8988T (cell line): ENCODE results near the gene CDH7.

Source experiments
- DNase-seq: peaks from one replicate; pipeline ENCODE4 v3.0.0; 2011

Gene CDH7

DNA sequence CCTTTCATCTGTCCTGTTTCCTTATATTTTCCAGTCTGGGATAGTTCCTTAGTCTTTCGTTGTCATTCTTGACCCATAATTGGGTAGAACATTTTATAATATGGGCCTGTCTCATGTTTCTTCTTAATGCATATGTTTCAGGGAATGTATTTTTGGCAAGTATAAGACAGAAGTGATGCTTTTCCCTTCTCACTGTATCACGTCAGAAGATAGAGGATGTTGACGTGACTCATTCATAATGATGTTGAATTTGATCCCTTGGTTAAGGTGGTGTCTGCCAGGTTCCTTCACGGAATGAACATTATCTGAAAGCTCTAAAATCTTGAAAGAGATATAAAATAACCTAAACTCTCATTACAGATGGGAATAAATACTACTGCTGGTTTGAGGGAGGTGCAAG is 18.8 kb downstream of the CDH7 start:
- DNase-seq: no peak

DNA sequence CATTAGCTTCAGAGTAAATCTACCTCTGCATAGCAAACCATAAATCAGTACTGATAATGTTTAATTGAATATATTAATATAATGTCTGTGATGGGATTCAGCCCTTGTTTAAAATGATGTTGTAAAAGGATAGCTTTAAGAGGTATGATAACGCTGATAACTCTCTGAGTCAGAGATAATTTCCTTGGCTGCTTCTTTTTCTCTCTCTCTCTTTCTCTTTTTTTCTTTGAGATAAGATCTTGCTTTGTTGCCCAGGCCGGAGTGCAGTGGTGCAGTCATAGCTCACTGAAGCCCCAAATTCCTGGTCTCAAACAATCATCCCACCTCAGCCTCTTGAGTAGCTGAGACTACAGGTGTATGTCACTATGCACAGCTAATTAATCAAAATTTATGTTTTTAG is 35.7 kb downstream of the CDH7 start:
- DNase-seq: no peak

DNA sequence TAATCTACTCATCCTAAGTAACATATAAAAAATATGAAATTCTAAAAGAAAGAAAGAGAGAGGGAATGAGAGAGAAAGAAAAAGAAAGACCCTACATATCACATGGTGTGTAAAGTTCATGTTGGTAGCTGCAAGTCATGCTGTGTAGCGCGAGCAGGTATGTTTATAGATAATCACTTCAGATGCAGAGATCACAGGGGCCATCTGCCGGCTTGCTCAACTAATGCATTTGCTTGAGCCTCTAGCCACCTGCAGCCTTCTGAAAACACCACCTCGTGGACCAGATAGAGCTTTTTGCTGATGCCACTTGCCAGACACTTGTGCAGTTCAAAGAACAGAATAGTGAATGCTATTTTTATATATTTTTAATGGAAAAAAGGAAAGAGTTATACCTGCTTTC is 37.6 kb downstream of the CDH7 start:
- no peak for DNase-seq

DNA sequence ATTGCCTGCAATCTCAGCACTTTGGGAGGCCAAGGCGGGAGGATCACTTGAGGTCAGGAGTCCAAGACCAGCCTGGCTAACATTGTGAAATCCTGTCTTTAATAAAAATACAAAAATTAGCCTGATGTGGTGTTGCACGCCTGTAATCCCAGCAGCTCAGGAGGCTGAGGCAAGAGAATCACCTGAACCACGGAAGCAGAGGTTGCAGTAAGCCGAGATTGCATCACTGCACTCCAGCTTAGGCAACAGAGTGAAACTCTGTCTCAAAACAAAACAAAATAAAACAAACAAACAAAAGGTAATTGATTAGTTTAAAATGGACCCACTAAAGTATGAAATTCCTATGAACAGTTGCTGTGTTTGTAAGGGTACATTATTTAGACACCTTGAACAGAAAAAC is 39.8 kb downstream of the CDH7 start:
- DNase-seq: no peak

DNA sequence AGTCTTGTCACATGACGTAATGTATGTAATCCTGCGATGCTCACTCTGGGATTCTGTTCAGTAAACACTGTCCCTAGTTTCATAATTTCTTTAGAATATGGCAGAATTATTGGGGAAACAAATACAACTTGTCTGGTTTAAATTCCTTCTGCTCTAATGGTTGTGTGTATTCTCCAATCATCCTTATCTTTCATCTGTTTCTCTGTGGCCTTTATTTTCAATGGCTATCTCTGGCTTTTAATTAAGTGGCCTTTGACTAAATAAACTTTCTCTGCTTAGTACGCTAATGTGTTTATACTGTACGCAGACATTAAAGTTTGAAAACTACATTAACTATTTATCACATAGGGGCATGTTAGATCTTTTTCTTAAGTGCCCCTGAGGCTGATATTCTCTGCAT is 40.9 kb downstream of the CDH7 start:
- no peak for DNase-seq

DNA sequence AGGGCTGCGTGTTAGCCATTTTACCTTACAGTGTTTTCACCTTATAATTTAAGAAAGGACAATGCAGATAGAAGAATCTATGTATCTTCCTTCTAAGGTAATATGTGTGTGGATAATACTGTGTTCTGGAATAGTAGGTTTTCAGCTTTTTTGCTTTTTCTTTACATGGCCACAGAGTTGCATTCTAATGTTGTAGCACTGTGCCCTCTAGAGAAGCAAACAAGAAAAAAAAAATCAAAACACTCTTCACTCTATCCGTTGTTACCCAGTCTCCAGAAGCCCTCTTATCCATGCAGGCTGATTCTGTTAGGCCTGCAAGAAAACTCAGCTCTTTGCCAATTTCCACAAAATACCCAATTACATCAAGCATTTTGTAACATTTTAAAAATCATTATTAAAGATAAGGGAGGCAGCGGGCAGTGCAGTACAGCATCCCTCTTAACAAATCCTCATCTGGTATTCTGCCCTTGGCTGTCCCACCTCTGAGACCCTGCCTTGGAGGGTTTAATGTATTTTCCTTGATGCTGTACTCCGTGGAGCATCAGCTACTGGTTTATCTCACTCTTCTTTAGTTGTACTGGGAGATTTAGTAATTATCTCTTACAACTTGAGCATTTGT is 41.8 kb downstream of the CDH7 start:
- no peak for DNase-seq

DNA sequence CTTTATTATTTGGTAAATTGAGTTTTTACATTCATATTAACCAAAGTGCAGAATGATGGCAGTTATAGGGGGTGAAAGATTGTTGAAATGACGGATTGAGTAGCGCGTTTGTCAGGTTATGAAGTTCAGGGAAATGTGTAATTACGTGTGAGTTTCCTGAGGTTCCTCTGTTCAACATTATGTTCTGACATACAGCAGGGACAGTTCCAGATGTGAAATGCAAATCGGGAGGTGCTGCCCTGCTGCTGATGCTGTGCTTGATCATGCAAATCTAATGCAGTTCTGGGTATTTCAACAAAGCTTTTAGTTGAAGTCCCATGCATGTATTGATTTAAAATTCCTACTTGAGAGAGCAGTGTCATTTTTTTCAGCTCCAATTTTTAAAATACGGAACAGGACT is 57.9 kb downstream of the CDH7 start:
- DNase-seq: no peak

DNA sequence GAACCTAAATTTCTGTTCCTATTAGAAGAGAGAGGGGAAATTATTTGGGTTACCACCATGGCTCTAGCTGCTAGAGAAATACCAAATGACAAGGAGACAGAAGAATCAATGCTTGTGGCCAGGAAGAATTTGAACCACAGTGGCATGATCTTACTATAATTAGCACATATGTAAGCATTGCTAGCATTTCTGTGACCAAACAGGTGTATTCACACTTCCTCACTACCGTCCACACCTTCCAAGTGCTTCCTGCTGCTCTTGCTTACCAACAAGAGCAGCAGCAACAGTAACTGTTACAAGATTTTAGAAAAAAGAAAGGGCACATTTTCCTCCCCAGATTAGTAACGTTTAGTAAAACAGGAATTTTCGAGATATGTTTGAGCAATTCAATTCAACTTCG is 60.5 kb downstream of the CDH7 start:
- DNase-seq: no peak

DNA sequence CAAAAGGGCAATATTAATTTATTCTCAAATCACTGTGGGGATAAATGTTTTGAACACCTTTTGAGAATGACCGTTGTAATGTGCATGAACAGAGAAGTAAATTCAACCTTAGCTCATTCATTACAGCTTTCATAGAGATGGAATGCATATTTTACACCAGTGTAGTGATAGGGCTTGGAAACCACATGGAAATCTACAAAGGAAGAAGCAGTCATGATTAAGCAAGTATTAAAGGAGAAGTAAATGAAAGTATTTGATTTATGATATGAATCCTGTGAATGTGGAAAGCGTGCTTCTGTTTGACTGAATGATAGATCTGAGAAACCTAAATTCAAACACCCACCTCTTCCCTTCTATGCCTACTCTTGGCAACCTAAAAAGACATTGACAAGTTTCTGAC is 64.7 kb downstream of the CDH7 start:
- no peak for DNase-seq

DNA sequence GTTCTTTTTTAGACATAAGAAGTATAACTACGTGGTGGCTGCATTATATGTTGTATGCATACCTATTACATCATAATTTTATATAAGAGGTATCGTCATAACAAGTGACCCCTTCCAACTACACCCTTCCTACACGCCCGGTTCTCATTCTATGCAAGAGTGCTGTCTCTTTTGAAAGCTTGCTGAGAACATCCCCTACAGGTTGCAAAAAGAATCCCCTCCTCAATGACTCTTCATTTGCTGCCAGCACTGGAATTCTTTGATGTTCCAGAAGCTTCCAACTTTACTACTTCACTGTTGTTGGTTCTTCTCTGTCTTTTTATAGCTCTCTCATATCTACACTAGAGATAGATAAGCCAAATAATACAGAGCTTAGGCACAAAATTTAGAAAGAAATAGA is 66.4 kb downstream of the CDH7 start:
- DNase-seq: no peak

DNA sequence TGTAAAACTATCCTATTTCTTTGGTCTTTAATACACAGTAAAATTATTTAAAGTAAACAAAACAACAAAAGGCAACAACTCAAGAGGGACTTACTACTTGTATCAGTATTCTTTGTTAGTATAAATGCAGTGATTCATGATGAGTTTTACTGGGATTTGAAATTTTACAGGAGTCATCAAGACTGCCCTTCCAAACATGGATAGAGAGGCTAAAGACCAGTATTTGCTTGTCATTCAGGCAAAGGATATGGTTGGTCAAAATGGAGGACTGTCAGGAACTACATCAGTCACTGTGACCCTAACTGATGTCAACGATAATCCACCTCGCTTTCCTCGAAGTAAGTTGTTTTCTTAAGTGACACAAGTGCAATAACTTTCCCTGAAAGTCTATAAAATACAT is 71.1 kb downstream of the CDH7 start:
- DNase-seq: no peak

DNA sequence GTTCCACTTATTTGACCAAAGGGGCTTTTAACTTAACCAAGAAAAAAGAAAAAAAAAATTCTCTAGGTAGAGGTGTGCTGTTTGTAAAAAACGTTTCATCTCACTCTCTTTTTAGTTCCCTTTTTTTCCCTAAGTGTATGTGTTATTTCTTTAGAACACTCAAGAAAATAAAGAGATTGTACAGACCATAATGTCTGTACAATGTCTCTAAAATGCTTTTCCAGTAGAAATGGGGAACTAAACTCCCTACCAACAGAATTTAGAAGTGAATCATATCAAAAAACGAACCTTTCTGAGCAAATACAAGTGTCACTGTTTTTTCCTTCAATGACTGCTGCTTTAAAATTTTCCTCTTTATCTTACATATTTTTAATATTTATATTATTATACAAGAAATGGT is 72.0 kb downstream of the CDH7 start:
- no peak for DNase-seq

DNA sequence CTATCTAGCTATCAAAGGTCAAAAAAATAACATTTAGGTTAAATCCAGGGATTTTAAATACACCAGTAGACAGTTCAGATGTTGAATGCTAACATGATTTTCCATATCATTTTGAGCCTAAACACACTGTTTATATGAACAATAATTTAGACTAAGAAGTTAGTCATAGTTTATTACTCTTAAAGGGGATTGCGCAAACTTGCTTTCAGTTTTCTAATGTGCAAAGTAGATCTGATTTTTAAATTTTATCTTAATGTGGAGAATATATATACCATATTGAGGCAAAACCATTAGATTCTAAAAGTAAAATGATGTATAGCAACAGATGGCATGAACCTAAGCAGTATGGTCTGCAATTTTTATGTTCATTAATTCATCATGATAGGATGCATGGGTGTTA is 76.6 kb downstream of the CDH7 start:
- DNase-seq: no peak

DNA sequence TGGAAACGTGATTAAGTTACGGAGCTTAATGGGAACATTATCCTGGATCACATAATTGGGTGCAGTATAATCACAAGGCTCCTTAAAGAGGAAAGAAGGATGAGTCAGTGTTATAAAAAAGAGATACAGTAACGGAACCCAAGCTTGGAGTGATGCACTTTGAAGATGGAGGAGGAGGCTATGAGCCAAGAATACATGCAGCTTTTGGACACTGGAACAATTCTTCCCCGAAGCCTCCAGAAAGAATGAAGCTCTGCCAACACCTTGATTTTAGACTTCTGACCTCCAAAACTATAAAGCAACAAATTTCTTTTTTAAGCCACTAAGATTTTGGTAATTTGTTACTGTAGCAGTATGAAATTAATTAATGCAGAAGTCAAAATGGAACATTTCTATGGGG is 85.1 kb downstream of the CDH7 start:
- DNase-seq: no peak

DNA sequence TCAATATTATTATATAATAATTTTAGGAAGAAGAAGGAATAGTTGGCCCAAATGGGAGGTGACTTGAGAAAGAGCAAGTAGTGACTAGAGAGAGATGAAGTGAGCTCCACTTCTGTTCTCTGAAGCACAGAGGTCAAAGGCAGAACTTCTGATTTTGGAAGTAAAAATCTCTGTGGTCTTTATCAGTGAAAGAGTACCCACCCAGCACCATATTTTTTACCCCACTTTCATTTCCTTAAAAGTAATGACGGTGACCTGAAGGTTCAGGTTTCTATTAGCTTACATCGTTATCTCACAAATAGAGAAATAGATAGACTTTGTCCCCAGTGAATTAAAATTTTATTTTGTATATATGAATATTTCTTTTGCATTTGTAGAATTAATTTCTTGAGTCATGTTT is 95.3 kb downstream of the CDH7 start:
- no peak for DNase-seq

DNA sequence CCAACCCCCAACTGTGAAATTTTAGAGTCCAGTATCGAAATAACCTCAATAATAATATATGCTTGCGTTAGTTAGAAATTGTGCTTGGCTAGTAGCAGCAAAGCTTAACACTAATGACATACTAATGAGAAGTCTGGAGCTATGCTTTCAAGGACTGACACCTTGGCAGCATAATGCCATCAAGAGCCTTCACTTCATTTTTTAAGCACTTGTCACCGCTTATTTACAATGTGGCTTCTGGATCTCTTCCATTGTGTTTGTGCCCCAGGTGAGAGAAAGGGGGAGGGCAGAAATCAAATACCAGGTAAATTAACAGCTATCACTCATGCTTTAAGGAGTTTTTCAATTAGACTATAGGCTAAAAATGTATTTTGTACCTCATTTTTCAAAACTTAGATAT is 101.5 kb downstream of the CDH7 start:
- DNase-seq: no peak

DNA sequence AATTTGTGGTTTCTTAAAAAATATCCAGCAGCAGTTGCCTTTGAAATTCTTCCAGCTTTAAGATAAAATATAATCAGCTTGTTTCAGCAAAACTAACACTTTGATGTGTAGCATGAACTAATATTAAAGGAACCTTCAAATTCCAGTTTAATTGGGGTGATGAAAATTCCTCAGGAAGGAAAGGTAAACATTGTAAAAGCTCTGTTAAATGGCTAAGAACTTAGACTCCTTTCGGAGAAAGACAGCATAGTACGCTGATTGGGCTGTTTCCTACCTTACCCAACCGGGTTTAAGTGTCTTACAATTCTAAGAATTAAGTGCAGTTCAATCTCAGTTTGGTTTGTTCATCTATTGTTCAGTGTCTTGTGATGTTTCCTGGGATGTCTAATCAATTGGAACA is 108.3 kb downstream of the CDH7 start:
- DNase-seq: no peak

DNA sequence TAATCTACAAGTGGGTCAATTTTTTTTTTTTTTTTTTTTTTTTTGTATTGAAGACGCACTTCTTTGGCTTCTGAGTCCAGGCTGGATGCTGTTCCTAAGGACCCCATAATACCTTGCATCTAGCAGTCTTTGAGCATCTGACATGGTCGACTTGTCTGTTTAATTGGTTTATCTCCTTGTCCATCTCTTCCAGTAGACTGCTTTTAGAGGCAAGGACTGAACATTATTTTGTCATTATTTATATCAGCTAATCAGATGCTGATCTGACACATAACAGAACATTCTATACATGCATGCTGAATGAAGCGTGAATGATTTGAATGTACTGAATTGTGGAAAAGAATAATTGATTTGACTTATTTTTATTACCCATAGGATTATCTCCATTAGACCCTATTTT is 118.7 kb downstream of the CDH7 start:
- no peak for DNase-seq

DNA sequence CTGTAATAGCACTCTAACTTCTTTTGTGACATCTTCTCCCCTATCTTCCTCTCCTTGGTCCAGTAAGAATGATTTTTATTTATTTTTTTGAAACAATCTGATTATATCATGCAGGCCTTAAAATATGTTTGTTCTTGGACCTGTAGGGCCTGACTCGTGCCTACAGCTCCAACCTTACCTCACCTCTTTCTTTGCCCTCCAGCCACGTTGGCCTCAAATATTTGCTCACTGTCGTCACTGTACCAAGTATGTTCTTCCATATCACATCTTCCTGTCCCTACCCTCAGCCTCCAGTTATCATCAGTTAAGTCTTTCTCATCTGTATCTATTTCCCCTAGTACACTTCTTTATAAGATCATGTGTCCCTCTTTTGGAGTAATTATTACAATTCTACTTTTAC is 125.5 kb downstream of the CDH7 start:
- DNase-seq: no peak

DNA sequence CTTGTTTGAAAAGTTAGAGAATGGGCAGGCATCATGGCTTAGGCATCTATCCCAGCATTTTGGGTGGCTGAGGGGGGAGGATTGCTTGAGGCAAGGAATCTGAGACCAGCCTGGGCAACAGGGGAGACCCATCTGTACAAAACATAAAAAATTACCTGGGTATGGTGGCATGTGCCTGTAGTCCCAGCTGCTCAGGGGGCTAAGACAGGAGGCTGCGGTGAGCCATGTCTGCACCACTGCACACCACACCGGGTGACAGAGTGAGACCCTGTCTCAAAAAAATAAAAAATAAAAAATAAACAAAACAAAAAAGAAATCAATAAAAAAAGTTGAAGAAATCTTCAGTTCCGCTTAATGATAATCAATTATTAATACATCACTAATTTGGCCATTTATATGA is 146.5 kb downstream of the CDH7 start:
- no peak for DNase-seq

DNA sequence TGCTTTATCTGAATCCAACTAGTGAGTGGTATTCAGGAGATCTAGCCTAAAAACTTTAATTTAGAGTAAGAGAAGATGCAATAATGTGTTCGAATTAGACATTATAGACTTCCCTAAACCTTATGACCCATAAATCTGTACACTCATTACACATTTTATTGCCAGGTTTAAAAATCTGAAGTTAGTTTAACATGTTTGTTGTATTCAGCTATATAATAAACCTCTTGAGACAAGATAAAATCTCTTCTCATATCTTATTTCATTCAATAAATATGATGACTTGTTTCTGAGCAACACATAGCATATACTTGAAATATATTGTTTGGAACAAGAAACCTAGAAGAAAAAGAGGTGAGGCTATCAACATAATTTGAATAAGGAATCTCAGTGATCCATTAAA is 150.7 kb downstream of the CDH7 start:
- no peak for DNase-seq

DNA sequence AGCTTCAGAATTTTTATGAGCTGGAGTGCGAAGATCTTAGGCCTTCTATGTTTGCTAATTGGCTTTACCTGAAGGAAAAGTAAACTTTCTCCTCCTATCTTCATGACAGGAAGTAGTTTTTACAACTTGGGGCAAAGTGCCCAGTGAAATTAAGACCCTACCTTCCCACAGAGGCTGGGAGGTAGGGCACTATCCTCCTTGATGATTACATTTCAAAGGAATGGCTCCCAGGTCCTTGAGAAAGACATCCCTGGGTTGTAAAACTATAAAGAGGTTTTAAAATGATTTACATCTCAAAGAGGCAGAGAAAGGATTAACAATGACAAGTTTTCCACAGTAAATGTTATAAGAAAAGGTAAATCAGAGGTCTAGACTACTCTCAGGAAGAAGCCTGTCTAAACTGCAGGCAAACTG is 155.8 kb downstream of the CDH7 start:
- DNase-seq: no peak

DNA sequence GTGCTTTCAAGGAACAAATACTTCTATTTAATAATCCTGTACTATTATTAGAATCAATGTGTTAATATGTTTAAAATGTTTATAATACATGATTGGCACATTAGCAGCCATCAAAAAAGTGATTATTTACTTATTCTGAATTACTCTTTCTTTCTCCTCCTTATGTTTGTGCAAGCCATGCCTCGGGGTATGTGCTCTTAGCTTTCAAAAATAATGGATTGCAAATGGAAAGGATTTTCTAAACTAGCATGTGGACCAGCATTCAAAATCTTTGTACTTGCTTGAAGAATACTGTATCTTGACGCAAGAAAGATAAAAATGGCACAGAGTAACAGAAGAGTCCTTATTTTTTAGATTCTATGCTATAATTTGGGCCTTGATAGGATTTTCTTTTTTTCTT is 156.5 kb downstream of the CDH7 start:
- DNase-seq: no peak

DNA sequence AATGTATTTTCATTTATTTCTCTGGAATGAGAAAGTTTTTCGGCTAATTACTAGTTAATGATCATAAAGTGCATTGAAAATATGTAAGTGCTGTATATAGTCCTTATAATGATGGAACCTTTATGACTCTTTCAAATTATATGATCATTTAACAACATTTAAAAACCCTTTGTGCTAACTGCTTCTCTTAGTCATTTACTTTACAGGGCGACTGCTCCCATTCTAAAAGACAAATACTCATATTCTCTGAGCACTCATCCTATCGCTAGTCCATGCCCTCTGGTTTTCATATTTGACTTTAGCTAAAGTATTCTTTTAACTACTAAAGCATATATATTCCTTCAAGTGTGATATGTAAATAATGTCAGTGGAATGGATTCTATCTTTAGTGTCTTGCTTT is 168.2 kb downstream of the CDH7 start:
- DNase-seq: no peak

DNA sequence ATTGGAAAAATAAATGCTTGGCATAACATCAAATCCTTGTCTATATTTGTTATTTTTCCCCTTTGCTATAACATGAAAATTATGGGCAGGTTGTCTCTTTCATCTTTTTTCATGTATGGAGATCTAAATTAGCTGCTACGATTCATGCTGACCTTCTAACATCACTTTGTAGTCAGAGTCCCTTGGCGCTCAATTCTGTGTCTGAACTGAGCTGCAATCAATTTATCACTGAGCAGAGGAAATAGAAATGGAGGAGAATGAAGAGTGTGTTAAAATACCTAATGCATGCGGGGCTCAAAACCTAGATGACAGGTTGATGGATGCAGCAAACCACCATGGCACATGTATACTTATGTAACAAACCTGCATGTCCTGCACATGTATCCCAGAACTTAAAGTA is 168.9 kb downstream of the CDH7 start:
- no peak for DNase-seq

DNA sequence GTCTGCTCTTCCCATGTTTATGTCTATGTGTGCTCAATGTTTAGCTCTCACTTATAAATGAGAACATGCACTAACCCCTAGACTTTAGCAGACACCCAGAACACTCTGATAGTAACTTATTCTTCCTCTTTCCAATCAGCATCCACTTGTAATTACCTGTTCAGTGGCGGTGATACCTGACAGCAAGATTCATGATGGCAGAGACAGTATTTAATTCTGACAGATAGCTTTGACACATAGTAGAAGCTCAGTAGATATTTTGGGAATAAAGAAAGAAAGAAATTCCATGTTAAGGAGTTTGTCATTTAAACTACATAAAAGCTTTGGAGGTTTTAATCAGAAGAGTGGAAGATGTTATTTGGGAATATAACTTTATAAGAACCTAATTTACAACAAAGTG is 171.3 kb downstream of the CDH7 start:
- DNase-seq: no peak
